ENCODE measurements around the gene UBE2I.

UBE2I gene

GRCh38 chr16:1338119-1338730 is 28.8 kb downstream of the UBE2I start:
- Histone ChIP-seq H2AFZ (ENCODE audit: low read length) (no peak overlapping the region), H3K9me3 (replicated peaks; ENCODE audit: insufficient read depth, low read length) (no peaks in the 10 kb centered on the region), H3K27ac (ENCODE audit: low read length) (no peak overlapping the region), H3K27me3 (replicated peaks; ENCODE audit: insufficient read depth, low read length) (peaks cover 53% of the 10 kb centered on the region), H3F3A (ENCODE audit: insufficient read depth, low read length) (no peaks in the 10 kb centered on the region), H4K20me1 (ENCODE audit: insufficient read depth, low read length) (no peaks in the 10 kb centered on the region), H3K79me2 (ENCODE audit: low read length) (no peaks in the 10 kb centered on the region), H3K9ac (ENCODE audit: low read length) (no peak overlapping the region), H3K4me2 (ENCODE audit: low read depth, low read length) (no peak overlapping the region), H3K9me2 (replicated peaks; ENCODE audit: insufficient read depth, low read length) (no peaks in the 10 kb centered on the region), H3K36me3 (replicated peaks; ENCODE audit: insufficient read depth, low read length) (no peaks in the 10 kb centered on the region), H3K4me3 (ENCODE audit: low read length) (no peak overlapping the region), H3K4me1 (ENCODE audit: low read length) (peaks cover 7% of the 10 kb centered on the region)
- TF ChIP-seq EZH2 (optimal IDR thresholded peaks at IDR 0.05; ENCODE audit: low read depth, low read length) (no peak), EZH2phosphoT487 (IDR thresholded peaks at IDR 0.05; ENCODE audit: low read length) (no peak), CTCF (IDR thresholded peaks at IDR 0.05; ENCODE audit: low read length) (peak; percentile 35)
- DNase-seq, result no peak

- peaks cover 7% of the 10 kb centered on the region for H3K4me1 ChIP-seq (ENCODE audit: low read length)
- no peaks in the 10 kb centered on the region for H3F3A ChIP-seq (ENCODE audit: insufficient read depth, low read length)
- no peaks in the 10 kb centered on the region for H4K20me1 ChIP-seq (ENCODE audit: insufficient read depth, low read length)
- H3K36me3 ChIP-seq (replicated peaks; ENCODE audit: insufficient read depth, low read length), result no peaks in the 10 kb centered on the region
- no peak overlapping the region for H2AFZ ChIP-seq (ENCODE audit: low read length)
- H3K79me2 ChIP-seq (ENCODE audit: low read length), result no peaks in the 10 kb centered on the region
- H3K27ac ChIP-seq (ENCODE audit: low read length), result no peak overlapping the region
- no peaks in the 10 kb centered on the region for H3K9me2 ChIP-seq (replicated peaks; ENCODE audit: insufficient read depth, low read length)
- TF ChIP-seq CTCF (IDR thresholded peaks at IDR 0.05; ENCODE audit: low read length), result no peak
- TF ChIP-seq EZH2 (optimal IDR thresholded peaks at IDR 0.05; ENCODE audit: low read depth, low read length), result no peak
- TF ChIP-seq EZH2phosphoT487 (IDR thresholded peaks at IDR 0.05; ENCODE audit: low read length), result no peak
- DNase-seq, result no peak
- H3K4me2 ChIP-seq (ENCODE audit: low read depth, low read length), result no peak overlapping the region
- H3K27me3 ChIP-seq (replicated peaks; ENCODE audit: insufficient read depth, low read length), result peaks cover 49% of the 10 kb centered on the region
- H3K4me3 ChIP-seq (ENCODE audit: low read length), result no peak overlapping the region
- H3K9me3 ChIP-seq (replicated peaks; ENCODE audit: insufficient read depth, low read length), result no peaks in the 10 kb centered on the region
- H3K9ac ChIP-seq (ENCODE audit: low read length), result no peak overlapping the region
Measured at GRCh38 chr16:1338855-1339675, 29.6 kb downstream of the UBE2I start.

GRCh38 chr16:1340730-1341494 is 31.5 kb downstream of the UBE2I start:
- H3K27ac ChIP-seq (ENCODE audit: low read length), result no peak overlapping the region
- H3K79me2 ChIP-seq (ENCODE audit: low read length), result no peaks in the 10 kb centered on the region
- H3K9me2 ChIP-seq (replicated peaks; ENCODE audit: insufficient read depth, low read length), result no peaks in the 10 kb centered on the region
- no peaks in the 10 kb centered on the region for H3K9me3 ChIP-seq (replicated peaks; ENCODE audit: insufficient read depth, low read length)
- H4K20me1 ChIP-seq (ENCODE audit: insufficient read depth, low read length), result no peaks in the 10 kb centered on the region
- no peak overlapping the region for H3K4me3 ChIP-seq (ENCODE audit: low read length)
- peaks cover 7% of the 10 kb centered on the region for H3K4me1 ChIP-seq (ENCODE audit: low read length)
- peaks cover 30% of the 10 kb centered on the region for H3K27me3 ChIP-seq (replicated peaks; ENCODE audit: insufficient read depth, low read length)
- no peak overlapping the region for H2AFZ ChIP-seq (ENCODE audit: low read length)
- TF ChIP-seq EZH2phosphoT487 (IDR thresholded peaks at IDR 0.05; ENCODE audit: low read length) (no peak), CTCF (IDR thresholded peaks at IDR 0.05; ENCODE audit: low read length) (no peak), EZH2 (optimal IDR thresholded peaks at IDR 0.05; ENCODE audit: low read depth, low read length) (no peak)
- no peak overlapping the region for H3K9ac ChIP-seq (ENCODE audit: low read length)
- no peaks in the 10 kb centered on the region for H3K36me3 ChIP-seq (replicated peaks; ENCODE audit: insufficient read depth, low read length)
- no peak for DNase-seq
- H3K4me2 ChIP-seq (ENCODE audit: low read depth, low read length), result no peak overlapping the region
- H3F3A ChIP-seq (ENCODE audit: insufficient read depth, low read length), result no peaks in the 10 kb centered on the region
